Renal cortical epithelial cell (primary cell): ENCODE data around the gene SMLR1. TPM values are rescaled to one million over a fixed set of nuclear protein-coding genes. Genes with fewer than 3 reads are reported as not detected.
"Not testable (repeated sequence)": the region's sequence is repeated elsewhere in the genome, so short reads cannot be mapped to it uniquely, and the experiment has no call there.

Source experiments
- DNase-seq: peaks from one replicate; pipeline ENCODE4 v3.0.0-alpha.2; 2011; ENCODE audit warnings: low read depth
- total RNA-seq: library from RNA; depleted of rRNA; stranded (reverse); fragments of >200 nt; gene quantifications from 2 replicates; pipeline ENCODE4 v1.2.3, GENCODE V29; 2014

The SMLR1 gene
- not detected in 2 replicates for total RNA-seq

DNA sequence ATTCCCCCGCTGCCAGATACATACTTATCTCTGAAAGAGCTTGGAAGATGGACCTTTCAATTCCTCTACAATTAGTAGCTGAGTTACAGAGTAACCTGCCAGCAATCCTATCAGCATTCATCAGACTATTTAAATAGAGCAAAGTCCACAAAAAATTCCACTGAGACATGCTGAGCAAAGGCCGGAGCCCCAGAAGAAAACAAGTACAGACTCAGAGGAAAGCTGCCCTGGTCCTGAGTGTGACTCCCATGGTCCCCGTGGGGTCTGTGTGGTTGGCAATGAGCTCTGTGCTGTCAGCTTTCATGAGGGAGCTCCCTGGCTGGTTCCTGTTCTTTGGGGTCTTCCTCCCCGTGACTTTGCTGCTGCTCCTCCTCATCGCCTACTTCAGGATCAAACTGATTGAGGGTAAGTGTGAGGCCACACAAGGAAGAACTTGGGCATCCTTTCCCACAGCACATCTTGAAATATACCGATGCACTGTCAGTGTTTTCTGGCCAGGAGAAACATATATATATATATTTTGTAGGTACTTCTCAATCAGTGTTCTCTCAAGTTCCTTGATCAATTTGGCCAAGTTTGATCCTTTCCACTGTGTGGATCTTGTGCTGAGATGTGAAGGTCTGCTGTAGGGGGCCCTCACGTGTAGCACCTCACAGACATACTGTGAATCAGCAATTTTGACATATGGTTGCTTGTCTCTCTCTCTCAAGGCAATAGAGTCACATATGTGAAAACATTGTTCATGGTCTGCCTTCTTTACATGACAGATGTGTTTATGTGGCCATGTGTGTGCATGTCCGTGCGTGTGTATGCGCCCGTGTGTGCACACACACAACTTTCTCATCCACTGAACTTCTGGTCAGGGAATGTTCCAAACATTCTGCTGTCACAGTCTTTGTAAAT, at the start of gene SMLR1:
Gene SMLR1, plus strand, starts transcription at position 160 of the 903 bp plus-strand sequence. Its CDS starts 8 bp downstream, at position 168.
- DNase-seq: peak; percentile 42

DNA sequence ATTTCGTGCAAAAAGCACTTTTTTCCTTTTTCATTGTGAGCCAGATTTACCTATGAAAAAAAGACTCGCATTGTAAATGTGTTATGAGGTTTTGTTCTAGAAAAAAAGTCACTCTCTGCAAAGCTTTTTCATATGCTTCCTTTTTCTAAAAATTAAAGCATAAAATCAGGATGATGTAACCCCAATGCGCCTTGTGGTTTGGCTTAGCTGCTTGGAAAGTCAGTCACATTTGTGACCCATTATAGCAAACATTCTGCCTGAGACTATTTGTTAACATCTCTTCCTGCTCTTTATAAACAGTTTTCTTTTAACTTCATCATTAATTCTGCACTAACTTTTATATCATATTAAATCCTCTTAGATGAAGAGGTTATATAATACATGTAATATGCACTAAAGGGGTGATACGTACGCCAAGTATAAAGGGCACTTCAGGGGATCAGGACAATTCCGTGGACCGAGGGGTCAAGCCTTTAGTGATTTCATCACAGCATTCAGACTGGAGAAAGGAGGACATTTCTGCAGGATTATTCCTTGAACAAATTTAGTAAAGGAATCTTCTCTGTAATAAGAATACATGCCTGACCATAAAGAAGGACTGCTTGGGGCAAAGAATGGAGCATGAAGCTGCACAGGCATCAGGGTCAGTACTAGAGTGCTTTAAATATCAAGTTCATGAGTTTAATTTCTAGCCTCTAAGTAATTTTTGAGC, 48.1 kb upstream of the SMLR1 start:
- peak; percentile 9 for DNase-seq

GRCh38 chr6:130779658-130780033, 47.6 kb upstream of the SMLR1 start:
- DNase-seq: no peak

DNA sequence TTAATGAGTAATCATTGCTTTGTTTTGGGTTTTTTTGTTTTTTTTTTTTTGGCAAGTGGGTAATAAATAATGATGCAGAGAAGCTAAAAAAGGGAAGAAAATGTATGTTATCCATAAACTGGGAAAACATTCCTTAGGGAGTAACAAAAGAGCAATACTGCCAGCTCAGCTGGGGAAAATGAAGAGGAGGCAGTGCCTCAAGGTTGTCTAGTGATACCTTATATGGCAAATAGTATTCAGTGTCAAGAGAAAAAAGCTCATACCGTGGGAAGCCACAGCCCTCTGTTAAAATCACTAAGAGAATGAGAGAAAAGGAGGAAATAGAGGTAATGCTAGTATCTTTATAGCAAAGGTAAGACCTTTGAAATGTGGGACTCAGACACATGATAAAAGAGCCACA, 47.1 kb upstream of the SMLR1 start:
- DNase-seq: no peak

DNA sequence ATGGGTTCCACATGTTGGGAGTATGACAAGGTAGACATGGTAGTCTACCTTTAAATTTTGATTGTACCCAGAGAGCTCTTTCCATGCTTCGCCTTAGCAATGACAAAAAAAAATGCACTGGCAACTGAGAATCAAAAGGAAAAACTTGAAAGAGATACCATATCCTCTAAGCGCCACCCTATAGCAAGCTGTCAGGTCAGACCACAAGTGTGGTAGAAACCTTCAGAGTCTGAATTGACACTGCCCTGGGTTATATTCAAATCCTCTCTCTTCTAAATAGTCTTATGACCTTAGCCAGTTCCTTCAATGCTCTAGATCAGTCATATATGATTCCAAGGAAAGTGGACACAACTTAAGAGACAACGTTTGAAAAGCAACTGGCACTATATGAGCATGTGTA, 45.6 kb upstream of the SMLR1 start:
- no peak for DNase-seq

GRCh38 chr6:130783416-130784107, 43.6 kb upstream of the SMLR1 start:
- no peak for DNase-seq

DNA sequence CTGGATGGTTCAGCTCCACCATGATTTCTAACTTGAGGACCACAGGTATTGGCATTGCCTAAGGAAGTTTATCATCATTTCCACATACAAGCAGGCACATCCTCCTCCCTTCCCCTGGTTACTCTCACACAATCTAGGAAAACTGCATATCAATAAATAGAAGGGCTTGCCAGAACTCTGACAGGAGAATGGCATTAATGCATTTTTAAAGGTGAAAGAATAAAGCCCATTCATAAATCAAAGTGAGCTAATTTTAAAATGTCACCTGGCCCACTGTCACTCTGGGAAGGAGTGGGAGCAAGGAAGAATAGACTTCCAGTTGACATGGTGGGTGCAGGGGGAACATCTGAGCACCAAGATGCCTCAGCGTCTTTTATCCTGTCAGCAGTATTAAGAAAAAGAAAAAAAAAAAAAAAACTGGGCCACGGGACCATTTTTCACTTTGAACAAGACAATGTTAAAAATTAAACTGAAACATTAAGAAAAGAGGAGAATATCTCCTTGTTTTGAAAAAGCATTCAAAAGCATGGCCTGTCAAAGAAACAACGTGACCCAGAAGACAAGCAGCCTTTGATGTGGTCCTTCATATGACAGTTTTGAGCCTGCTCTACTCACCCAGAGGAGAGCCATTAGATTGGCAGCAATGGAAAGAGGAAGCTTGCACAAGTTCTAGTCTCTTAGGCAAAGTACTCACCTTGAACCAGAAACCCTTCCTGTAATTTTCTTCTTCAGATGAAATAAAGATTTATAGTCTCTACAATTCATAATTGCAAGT, 39.3 kb upstream of the SMLR1 start:
- DNase-seq: no peak

- no peak for DNase-seq
Observed at GRCh38 chr6:130788954-130789353, 38.3 kb upstream of the SMLR1 start.

DNA sequence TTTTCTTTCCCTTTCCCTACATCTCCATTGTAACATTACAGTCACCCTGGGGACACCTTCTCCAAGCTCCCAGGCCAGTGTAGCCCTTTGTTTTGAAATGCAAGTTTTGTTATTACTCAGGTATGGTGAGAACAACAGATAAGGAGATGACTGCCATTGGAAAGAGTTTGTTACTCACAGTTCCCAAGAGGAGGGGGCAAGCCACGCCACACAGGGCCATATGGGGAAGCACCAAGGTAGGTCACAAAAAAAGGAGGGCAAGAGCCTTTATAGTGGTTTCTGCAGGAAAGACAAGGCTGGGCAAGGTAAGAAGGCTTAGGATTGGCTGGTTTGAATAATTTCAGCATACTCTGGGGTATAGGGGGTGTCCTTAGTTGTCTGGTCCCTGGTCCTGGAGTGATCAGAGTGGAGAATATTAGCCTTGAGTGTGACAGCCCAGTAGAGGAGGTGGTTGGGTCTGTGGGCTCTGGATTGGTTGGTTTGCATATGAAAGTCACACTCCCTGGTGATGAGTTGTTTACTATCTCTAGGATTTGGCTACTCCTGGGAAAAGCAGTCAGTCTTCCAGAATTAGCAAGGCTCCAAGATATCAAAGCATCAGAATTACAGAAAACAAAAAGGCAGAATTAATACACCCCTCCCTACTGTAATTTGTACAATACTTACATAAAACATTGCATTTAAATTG, 33.1 kb upstream of the SMLR1 start:
- no peak for DNase-seq

DNA sequence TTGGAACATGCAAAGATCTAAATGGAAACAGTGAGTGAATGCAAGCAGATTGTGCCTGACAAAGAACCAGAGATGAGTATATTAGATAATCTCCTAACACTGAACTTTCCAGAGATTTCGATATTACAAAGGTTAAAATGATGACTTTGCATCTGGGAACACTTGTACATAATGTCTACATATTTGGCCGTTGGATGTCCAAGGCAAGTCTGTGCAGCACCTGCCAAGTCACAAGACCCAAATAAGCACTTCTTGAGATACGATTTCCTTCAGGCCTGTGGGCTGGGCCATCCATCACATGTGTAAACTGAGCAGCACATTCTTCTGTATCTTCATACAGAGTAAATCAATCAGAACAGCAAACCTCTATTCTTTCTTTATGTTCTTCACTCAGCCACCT, 32.5 kb upstream of the SMLR1 start:
- no peak for DNase-seq

- DNase-seq: peak; percentile 44
Observed at GRCh38 chr6:130796313-130796905, 30.8 kb upstream of the SMLR1 start.

DNA sequence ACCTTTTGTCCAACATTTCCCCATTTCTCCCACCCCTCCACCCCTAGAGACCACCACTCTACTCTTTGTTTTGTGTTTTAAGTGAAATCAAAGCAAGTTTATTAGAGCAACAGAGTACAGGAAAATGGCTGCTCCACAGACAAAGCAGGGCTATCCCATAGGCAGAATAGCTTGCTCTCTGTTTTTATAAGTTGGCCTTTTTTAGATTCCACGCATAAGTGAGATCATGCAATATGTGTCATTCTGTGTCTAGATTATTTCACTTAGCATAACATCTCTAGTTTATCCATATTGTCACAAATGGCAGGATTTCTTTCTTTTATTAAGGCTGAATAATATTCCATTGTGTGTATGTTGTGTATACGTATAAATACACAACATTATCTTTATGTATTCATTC, 30.1 kb upstream of the SMLR1 start:
- DNase-seq: no peak

DNA sequence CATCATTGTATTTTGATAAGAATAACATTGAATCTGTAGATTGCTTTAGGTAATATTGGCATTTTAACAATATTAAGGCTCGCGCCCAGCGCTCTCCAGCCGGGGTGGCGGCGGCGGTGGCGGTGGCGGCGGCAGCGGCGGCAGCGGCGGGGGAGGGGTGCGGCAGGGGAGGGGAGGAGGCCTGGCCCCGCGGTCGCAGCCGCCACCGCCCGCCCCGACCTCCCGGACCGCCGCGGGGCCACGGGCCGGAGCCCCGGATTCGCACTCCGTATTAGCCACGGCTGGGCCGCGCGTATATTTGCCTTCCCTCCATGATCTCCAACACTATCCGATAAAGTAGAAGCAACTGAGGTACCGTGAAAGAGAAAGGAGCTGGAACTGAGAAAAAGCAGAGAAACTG, 25.8 kb upstream of the SMLR1 start:
- DNase-seq: not testable (repeated sequence)

- DNase-seq: no peak
Observed at GRCh38 chr6:130810307-130811030, 16.7 kb upstream of the SMLR1 start.

DNA sequence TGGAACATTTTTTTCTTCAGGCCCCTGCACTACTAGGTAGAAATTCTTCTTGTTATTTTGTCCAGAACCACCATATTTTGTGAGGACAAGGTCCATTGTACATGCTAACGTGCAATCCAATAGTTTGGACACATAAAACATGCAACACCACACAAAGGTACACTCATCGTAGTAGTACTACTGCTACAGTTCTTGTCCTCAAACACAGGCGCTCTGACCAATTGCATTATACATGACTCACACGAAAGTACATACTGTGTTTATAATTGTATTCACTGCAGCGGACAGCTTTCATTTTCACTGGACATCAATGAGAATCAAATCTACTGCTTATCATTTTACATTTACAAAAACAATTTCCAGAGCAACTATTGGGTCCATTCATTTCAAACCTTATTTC, 15.3 kb upstream of the SMLR1 start:
- DNase-seq: no peak

DNA sequence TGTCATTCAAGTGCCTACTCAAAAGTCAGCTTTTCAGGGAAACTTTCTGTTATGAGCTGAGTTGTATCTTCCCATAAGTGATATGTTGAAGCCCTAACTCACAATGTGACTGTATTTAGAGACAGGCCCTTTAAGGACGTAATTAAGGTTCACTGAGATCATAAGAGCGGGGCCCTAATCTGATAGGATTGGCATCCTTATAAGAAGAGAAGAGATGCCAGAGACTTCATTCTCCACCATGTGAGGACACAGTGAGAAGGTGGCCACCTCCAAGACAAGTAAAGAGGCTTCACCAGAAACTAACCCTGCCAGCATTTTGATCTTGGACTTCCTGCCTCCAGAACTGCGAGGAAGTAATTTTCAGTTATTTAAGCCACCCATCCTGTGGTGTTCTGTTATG, 12.7 kb upstream of the SMLR1 start:
- DNase-seq: no peak

GRCh38 chr6:130815200-130816071, 11.8 kb upstream of the SMLR1 start:
- no peak for DNase-seq

- DNase-seq: no peak
Observed at GRCh38 chr6:130822736-130823135, 4.5 kb upstream of the SMLR1 start.
